ENCODE measurements around the gene B3GAT2. TPM values are rescaled to one million over a fixed set of nuclear protein-coding genes. Genes with fewer than 3 reads are reported as not detected.

B3GAT2 gene
- total RNA-seq, 3 donors from 2014 or later = 0.13 TPM; not detected in 2

GRCh38 chr6:70957284-70957617 is 391 bp upstream of the B3GAT2 start:
- ATAC-seq (no peak), DNase-seq (no peak)

GRCh38 chr6:70956191-70956450 is 739 bp downstream of the B3GAT2 start:
- intact Hi-C loops (cut with DNase I, micrococcal nuclease) = loop anchor here in 1 of 2 donors (10.0 kb wide), 1 partner anchor 251 kb away; no protein-coding TSS in a partner anchor
- Histone ChIP-seq H3K36me3 (ENCODE audit: low read depth) (no peaks in the 10 kb centered on the region), H3K9me3 (no peaks in the 10 kb centered on the region), H3K4me3 (no peak overlapping the region), H3K4me1 (ENCODE audit: low read depth) (peaks cover 21% of the 10 kb centered on the region)
- no peak for TF ChIP-seq CTCF (IDR thresholded peaks at IDR 0.05)
- ATAC-seq = no peak
- no peak for DNase-seq

More at GRCh38 chr6:70957284-70957617, 391 bp upstream of the B3GAT2 start:
- Histone ChIP-seq H3K4me1 (ENCODE audit: low read depth) (peaks cover 21% of the 10 kb centered on the region), H3K36me3 (ENCODE audit: low read depth) (no peaks in the 10 kb centered on the region), H3K4me3 (no peak overlapping the region), H3K9me3 (no peaks in the 10 kb centered on the region)
- TF ChIP-seq CTCF (IDR thresholded peaks at IDR 0.05) = no peak
- intact Hi-C loops (cut with DNase I, micrococcal nuclease) = loop anchor here in 1 of 2 donors (10.0 kb wide), 1 partner anchor 252 kb away; no protein-coding TSS in a partner anchor

- intact Hi-C loops (cut with DNase I, micrococcal nuclease) = loop anchor here in 1 of 2 donors (10.0 kb wide), 1 partner anchor 251 kb away; no protein-coding TSS in a partner anchor
- peak; percentile 84 for TF ChIP-seq CTCF (IDR thresholded peaks at IDR 0.05)
- DNase-seq (peak; percentile 85 to 93 (median 91)), ATAC-seq (peak; percentile 99)
- Histone ChIP-seq H3K4me1 (ENCODE audit: low read depth) (peaks cover 21% of the 10 kb centered on the region), H3K4me3 (no peak overlapping the region), H3K9me3 (no peaks in the 10 kb centered on the region), H3K36me3 (ENCODE audit: low read depth) (no peaks in the 10 kb centered on the region)
Measured at GRCh38 chr6:70955441-70956190, 1.2 kb downstream of the B3GAT2 start.

GRCh38 chr6:70954750-70955149 is 2.1 kb downstream of the B3GAT2 start:
- no peak for ATAC-seq
- Histone ChIP-seq H3K4me3 (no peak overlapping the region), H3K4me1 (ENCODE audit: low read depth) (peaks cover 21% of the 10 kb centered on the region), H3K36me3 (ENCODE audit: low read depth) (no peaks in the 10 kb centered on the region), H3K9me3 (no peaks in the 10 kb centered on the region)
- TF ChIP-seq CTCF (IDR thresholded peaks at IDR 0.05) = no peak
- no peak for DNase-seq
- intact Hi-C loops (cut with DNase I, micrococcal nuclease) = loop anchor here in 1 of 2 donors (10.0 kb wide), 1 partner anchor 250 kb away; no protein-coding TSS in a partner anchor

- Histone ChIP-seq H3K9me3 (no peaks in the 10 kb centered on the region), H3K4me1 (ENCODE audit: low read depth) (peaks cover 21% of the 10 kb centered on the region), H3K36me3 (ENCODE audit: low read depth) (no peaks in the 10 kb centered on the region), H3K4me3 (no peak overlapping the region)
- intact Hi-C loops (cut with DNase I, micrococcal nuclease) = loop anchor here in 1 of 2 donors (10.0 kb wide), 1 partner anchor 249 kb away; no protein-coding TSS in a partner anchor
- DNase-seq = no peak
- no peak for TF ChIP-seq CTCF (IDR thresholded peaks at IDR 0.05)
- ATAC-seq = no peak
Measured at GRCh38 chr6:70954176-70954575, 2.7 kb downstream of the B3GAT2 start.
